H9 (cell line): ENCODE data around the gene SCGB1C1. TPM values are rescaled to one million over a fixed set of nuclear protein-coding genes. Genes with fewer than 3 reads are reported as not detected.

Experiments used
- DNase-seq: peaks from one replicate; pipeline ENCODE4 v3.0.0-alpha.2; 2017
- H2AFZ ChIP-seq: one replicate; pipeline ENCODE4 v1.6.1; 2013; ENCODE audit warnings: mild to moderate bottlenecking, low read length, control low read depth, moderate library complexity
- H2AK5ac ChIP-seq: 2 replicates; pipeline ENCODE4 v1.6.1; 2013; ENCODE audit warnings: low read length, control low read depth, mixed read lengths; ENCODE audit not compliant: insufficient read length
- H2BK120ac ChIP-seq: one replicate; pipeline ENCODE4 v1.6.1; 2013; ENCODE audit warnings: low read depth, mild to moderate bottlenecking, low read length, control low read depth, inconsistent platforms; ENCODE audit not compliant: poor library complexity, severe bottlenecking
- H2BK12ac ChIP-seq: 2 replicates; pipeline ENCODE4 v1.6.1; 2013; ENCODE audit warnings: low read length, control low read depth, mixed read lengths, low read depth; ENCODE audit not compliant: insufficient read length
- H2BK15ac ChIP-seq: 2 replicates; pipeline ENCODE4 v1.6.1; 2013; ENCODE audit warnings: low read depth, low read length, control low read depth
- H2BK20ac ChIP-seq: one replicate; pipeline ENCODE4 v1.6.1; 2013; ENCODE audit warnings: low read depth, mild to moderate bottlenecking, low read length, control low read depth, inconsistent platforms; ENCODE audit not compliant: poor library complexity, severe bottlenecking
- H2BK5ac ChIP-seq: 2 replicates; pipeline ENCODE4 v1.6.1; 2013; ENCODE audit warnings: low read length, control low read depth, mixed read lengths; ENCODE audit not compliant: insufficient read length
- H3K14ac ChIP-seq: 2 replicates; pipeline ENCODE4 v1.6.1; 2013; ENCODE audit warnings: low read length, control low read depth; ENCODE audit not compliant: insufficient read depth
- H3K18ac ChIP-seq: 2 replicates; pipeline ENCODE4 v1.6.1; 2013; ENCODE audit warnings: low read depth, mild to moderate bottlenecking, mixed read lengths, low read length, control low read depth; ENCODE audit not compliant: insufficient read length
- H3K23ac ChIP-seq: 2 replicates; pipeline ENCODE4 v1.6.1; 2013; ENCODE audit warnings: low read length, control low read depth, mixed read lengths, low read depth; ENCODE audit not compliant: insufficient read length
- H3K23me2 ChIP-seq: 2 replicates; pipeline ENCODE4 v1.6.1; 2013; ENCODE audit warnings: low read depth, mild to moderate bottlenecking, mixed read lengths, low read length, control low read depth; ENCODE audit not compliant: insufficient read length, poor library complexity, severe bottlenecking
- H3K27ac ChIP-seq: 2 replicates; pipeline ENCODE4 v1.5.1; 2013; ENCODE audit warnings: low read length, control low read depth, mixed read lengths, low read depth; ENCODE audit not compliant: insufficient read length
- H3K27me3 ChIP-seq: 2 replicates; pipeline ENCODE4 v1.6.1; 2013; ENCODE audit warnings: low read length, control low read depth, inconsistent platforms; ENCODE audit not compliant: insufficient read depth
- H3K4ac ChIP-seq: 2 replicates; pipeline ENCODE4 v1.6.1; 2013; ENCODE audit warnings: low read depth, mild to moderate bottlenecking, control low read depth, inconsistent platforms, low read length, moderate library complexity
- H3K4me1 ChIP-seq: 2 replicates; pipeline ENCODE4 v1.6.1; 2013; ENCODE audit warnings: low read length, control low read depth, inconsistent platforms; ENCODE audit not compliant: insufficient read depth
- H3K4me2 ChIP-seq: 2 replicates; pipeline ENCODE4 v1.6.1; 2013; ENCODE audit warnings: low read length, control low read depth, mixed read lengths; ENCODE audit not compliant: insufficient read length, insufficient read depth
- H3K56ac ChIP-seq: 2 replicates; pipeline ENCODE4 v1.6.1; 2013; ENCODE audit warnings: low read depth, mild to moderate bottlenecking, mixed read lengths, low read length, control low read depth; ENCODE audit not compliant: insufficient read length
- H3K79me1 ChIP-seq: 2 replicates; pipeline ENCODE4 v1.6.1; 2013; ENCODE audit warnings: low read depth, mild to moderate bottlenecking, moderate library complexity, low read length, control low read depth, inconsistent platforms; ENCODE audit not compliant: insufficient read depth, poor library complexity, severe bottlenecking
- H3K79me2 ChIP-seq: 2 replicates; pipeline ENCODE4 v1.6.1; 2013; ENCODE audit warnings: low read length, control low read depth, inconsistent platforms; ENCODE audit not compliant: insufficient read depth
- H3K9ac ChIP-seq: 2 replicates; pipeline ENCODE4 v1.6.1; 2013; ENCODE audit warnings: low read length, control low read depth, mixed read lengths; ENCODE audit not compliant: insufficient read length; ENCODE audit errors: extremely low read depth
- H3K9me3 ChIP-seq: one replicate; pipeline ENCODE4 v1.6.1; 2013; ENCODE audit warnings: low read depth, low read length, inconsistent platforms; ENCODE audit not compliant: control insufficient read depth
- H3T11ph ChIP-seq: one replicate; pipeline ENCODE4 v1.6.1; 2013; ENCODE audit warnings: mild to moderate bottlenecking, low read length, control low read depth, inconsistent platforms
- H4K20me1 ChIP-seq: one replicate; pipeline ENCODE4 v1.6.1; 2013; ENCODE audit not compliant: control insufficient read depth, insufficient read length, insufficient read depth
- H4K5ac ChIP-seq: 2 replicates; pipeline ENCODE4 v1.6.1; 2013; ENCODE audit warnings: low read depth, mild to moderate bottlenecking, mixed read lengths, low read length, control low read depth; ENCODE audit not compliant: insufficient read length
- H4K8ac ChIP-seq: replicated peaks from 2 replicates; pipeline ENCODE4 v1.6.1; 2013; ENCODE audit warnings: low read length, control low read depth, mixed read lengths, low read depth; ENCODE audit not compliant: insufficient read length
- H4K91ac ChIP-seq: 2 replicates; pipeline ENCODE4 v1.6.1; 2013; ENCODE audit warnings: low read depth, mild to moderate bottlenecking, moderate library complexity, mixed read lengths, low read length, control low read depth; ENCODE audit not compliant: insufficient read length
- H3K27ac Mint-ChIP-seq, 3 experiments: 2 replicates in 2 of 3; 3 replicates in 1 of 3; pipeline ENCODE4 v1.8.0; 2020 to 2021; ENCODE audit warnings: mixed read lengths in 3 of 3, mild to moderate bottlenecking in 1 of 3, moderate library complexity in 1 of 3
- H3K27me3 Mint-ChIP-seq: 2 replicates; pipeline ENCODE4 v1.8.0; 2021; ENCODE audit warnings: low read depth, mild to moderate bottlenecking, moderate library complexity, mixed read lengths
- H3K36me3 Mint-ChIP-seq, 3 experiments: 2 replicates in 2 of 3; 3 replicates in 1 of 3; pipeline ENCODE4 v1.8.0; 2020 to 2021; ENCODE audit warnings: low read depth in 3 of 3, mixed read lengths in 3 of 3; ENCODE audit not compliant: insufficient read depth in 1 of 3
- H3K4me1 Mint-ChIP-seq, 2 experiments: 2 replicates each; pipeline ENCODE4 v1.8.0; 2020; ENCODE audit warnings: mixed read lengths in 2 of 2
- H3K4me3 Mint-ChIP-seq, 2 experiments: 2 replicates in 1 of 2; 3 replicates in 1 of 2; pipeline ENCODE4 v1.8.0; 2020 to 2021; ENCODE audit warnings: mild to moderate bottlenecking in 2 of 2, mixed read lengths in 2 of 2, moderate library complexity in 1 of 2
- H3K9me3 Mint-ChIP-seq, 2 experiments: 2 replicates in 1 of 2; 3 replicates in 1 of 2; pipeline ENCODE4 v1.8.0; 2020; ENCODE audit warnings: mild to moderate bottlenecking in 2 of 2, mixed read lengths in 2 of 2, moderate library complexity in 1 of 2
- CTCF ChIP-seq: fragments of 200-600 bp; sonication (generic); conservative IDR thresholded peaks from 3 replicates; pipeline ENCODE4 v1.8.0; 2021; ENCODE audit warnings: antibody characterized with exemption, mild to moderate bottlenecking
- WGBS: extraction: QIAGEN DNeasy Blood & Tissue Kit; methylation state at CpG from one replicate; pipeline ENCODE4 v1.1.7; 2013; ENCODE audit warnings: missing lambda C conversion rate, low lambda C conversion rate, mixed read lengths; ENCODE audit not compliant: insufficient read length; ENCODE audit errors: extremely low coverage; 5-methylcytosine and 5-hydroxymethylcytosine counted together
- total RNA-seq: library from RNA; stranded (reverse); gene quantifications from 2 replicates; pipeline ENCODE4 v1.2.1, GENCODE V29; 2021

SCGB1C1 gene
- total RNA-seq, 1 experiment from 2014 or later, result not detected

GRCh38 chr11:210122-210802 lies 17.4 kb downstream of the SCGB1C1 start:
- peak overlapping the region; percentile 93 to 97 for H3K4me3 Mint-ChIP-seq
- WGBS, result no CpG with 5 or more reads among the region's 9 CpGs
- Histone ChIP-seq H2AK5ac (no peak overlapping the region), H3K27me3 (no peaks in the 10 kb centered on the region), H2AFZ (no peak overlapping the region), H2BK120ac (no peak overlapping the region), H3K4ac (no peak overlapping the region), H3K18ac (no peak overlapping the region), H4K8ac (no peak overlapping the region), H4K5ac (no peak overlapping the region), H3K79me1 (peaks cover 5% of the 10 kb centered on the region), H3K9ac (no peak overlapping the region), H3K23me2 (peaks cover 21% of the 10 kb centered on the region), H3T11ph (no peak overlapping the region), H2BK15ac (no peak overlapping the region), H3K14ac (no peak overlapping the region), H4K20me1 (no peaks in the 10 kb centered on the region), H3K23ac (no peak overlapping the region), H3K79me2 (no peaks in the 10 kb centered on the region; the same call in 1 of the 2 replicates), H3K27ac (no peak overlapping the region), H2BK12ac (no peak overlapping the region), H3K4me2 (no peak overlapping the region), H4K91ac (no peak overlapping the region), H2BK5ac (no peak overlapping the region), H3K56ac (no peak overlapping the region), H2BK20ac (no peak overlapping the region), H3K9me3 (no peaks in the 10 kb centered on the region), H3K4me1 (no peaks in the 10 kb centered on the region; the same call in 1 of the 2 replicates)
- H3K36me3 Mint-ChIP-seq, result peaks cover 29 to 62% (median 59%) of the 10 kb centered on the region in 3 experiments
- no peak for DNase-seq
- H3K27me3 Mint-ChIP-seq, result no peaks in the 10 kb centered on the region
- no peak overlapping the region for H3K27ac Mint-ChIP-seq
- TF ChIP-seq CTCF, result no peak
- H3K9me3 Mint-ChIP-seq, result no peaks in the 10 kb centered on the region
- H3K4me1 Mint-ChIP-seq, result peaks cover 5 to 17% of the 10 kb centered on the region in 2 experiments
